Right kidney (tissue), 9 donors: ENCODE measurements around the gene TEX2.
A peak's percentile ranks its signal among the peaks of the same experiment; 100 is the strongest.

Experiments used
- DNase-seq: peaks from one replicate; pipeline ENCODE4 v3.0.0-alpha.2; 2016
- long read RNA-seq, 8 donors: transcript quantifications; one replicate each; lab custom pipeline, GENCODE V29; 2026

The TEX2 gene, protein sequence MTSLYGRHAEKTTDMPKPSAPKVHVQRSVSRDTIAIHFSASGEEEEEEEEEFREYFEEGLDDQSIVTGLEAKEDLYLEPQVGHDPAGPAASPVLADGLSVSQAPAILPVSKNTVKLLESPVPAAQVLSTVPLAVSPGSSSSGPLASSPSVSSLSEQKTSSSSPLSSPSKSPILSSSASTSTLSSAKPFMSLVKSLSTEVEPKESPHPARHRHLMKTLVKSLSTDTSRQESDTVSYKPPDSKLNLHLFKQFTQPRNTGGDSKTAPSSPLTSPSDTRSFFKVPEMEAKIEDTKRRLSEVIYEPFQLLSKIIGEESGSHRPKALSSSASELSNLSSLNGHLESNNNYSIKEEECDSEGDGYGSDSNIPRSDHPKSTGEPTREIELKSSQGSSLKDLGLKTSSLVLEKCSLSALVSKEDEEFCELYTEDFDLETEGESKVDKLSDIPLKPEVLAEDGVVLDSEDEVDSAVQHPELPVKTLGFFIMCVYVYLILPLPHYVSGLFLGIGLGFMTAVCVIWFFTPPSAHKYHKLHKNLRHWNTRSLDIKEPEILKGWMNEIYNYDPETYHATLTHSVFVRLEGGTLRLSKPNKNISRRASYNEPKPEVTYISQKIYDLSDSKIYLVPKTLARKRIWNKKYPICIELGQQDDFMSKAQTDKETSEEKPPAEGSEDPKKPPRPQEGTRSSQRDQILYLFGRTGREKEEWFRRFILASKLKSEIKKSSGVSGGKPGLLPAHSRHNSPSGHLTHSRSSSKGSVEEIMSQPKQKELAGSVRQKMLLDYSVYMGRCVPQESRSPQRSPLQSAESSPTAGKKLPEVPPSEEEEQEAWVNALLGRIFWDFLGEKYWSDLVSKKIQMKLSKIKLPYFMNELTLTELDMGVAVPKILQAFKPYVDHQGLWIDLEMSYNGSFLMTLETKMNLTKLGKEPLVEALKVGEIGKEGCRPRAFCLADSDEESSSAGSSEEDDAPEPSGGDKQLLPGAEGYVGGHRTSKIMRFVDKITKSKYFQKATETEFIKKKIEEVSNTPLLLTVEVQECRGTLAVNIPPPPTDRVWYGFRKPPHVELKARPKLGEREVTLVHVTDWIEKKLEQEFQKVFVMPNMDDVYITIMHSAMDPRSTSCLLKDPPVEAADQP
- long read RNA-seq, donor 1, full-length matches to known transcripts: 3 of 3 reads
- long read RNA-seq, donor 1, partial matches to known transcripts: 0 of 3 reads
- long read RNA-seq, donor 1, other reads (novel, unspliced or antisense): 0 of 3 reads
- long read RNA-seq, donor 2, full-length matches to known transcripts: 2 of 2 reads
- long read RNA-seq, donor 2, partial matches to known transcripts: 0 of 2 reads
- long read RNA-seq, donor 2, other reads (novel, unspliced or antisense): 0 of 2 reads
- long read RNA-seq, donor 3, full-length matches to known transcripts: 1 of 6 reads
- long read RNA-seq, donor 3, partial matches to known transcripts: 5 of 6 reads
- long read RNA-seq, donor 3, other reads (novel, unspliced or antisense): 0 of 6 reads
- long read RNA-seq, donor 4, full-length matches to known transcripts: 3 of 3 reads
- long read RNA-seq, donor 4, partial matches to known transcripts: 0 of 3 reads
- long read RNA-seq, donor 4, other reads (novel, unspliced or antisense): 0 of 3 reads
- long read RNA-seq, donor 5, full-length matches to known transcripts: 2 of 2 reads
- long read RNA-seq, donor 5, partial matches to known transcripts: 0 of 2 reads
- long read RNA-seq, donor 5, other reads (novel, unspliced or antisense): 0 of 2 reads
- long read RNA-seq, donor 6, full-length matches to known transcripts: 2 of 7 reads
- long read RNA-seq, donor 6, partial matches to known transcripts: 5 of 7 reads
- long read RNA-seq, donor 6, other reads (novel, unspliced or antisense): 0 of 7 reads
- long read RNA-seq, donor 7: 0 reads
- long read RNA-seq, donor 8, full-length matches to known transcripts: 4 of 11 reads
- long read RNA-seq, donor 8, partial matches to known transcripts: 7 of 11 reads
- long read RNA-seq, donor 8, other reads (novel, unspliced or antisense): 0 of 11 reads

DNA sequence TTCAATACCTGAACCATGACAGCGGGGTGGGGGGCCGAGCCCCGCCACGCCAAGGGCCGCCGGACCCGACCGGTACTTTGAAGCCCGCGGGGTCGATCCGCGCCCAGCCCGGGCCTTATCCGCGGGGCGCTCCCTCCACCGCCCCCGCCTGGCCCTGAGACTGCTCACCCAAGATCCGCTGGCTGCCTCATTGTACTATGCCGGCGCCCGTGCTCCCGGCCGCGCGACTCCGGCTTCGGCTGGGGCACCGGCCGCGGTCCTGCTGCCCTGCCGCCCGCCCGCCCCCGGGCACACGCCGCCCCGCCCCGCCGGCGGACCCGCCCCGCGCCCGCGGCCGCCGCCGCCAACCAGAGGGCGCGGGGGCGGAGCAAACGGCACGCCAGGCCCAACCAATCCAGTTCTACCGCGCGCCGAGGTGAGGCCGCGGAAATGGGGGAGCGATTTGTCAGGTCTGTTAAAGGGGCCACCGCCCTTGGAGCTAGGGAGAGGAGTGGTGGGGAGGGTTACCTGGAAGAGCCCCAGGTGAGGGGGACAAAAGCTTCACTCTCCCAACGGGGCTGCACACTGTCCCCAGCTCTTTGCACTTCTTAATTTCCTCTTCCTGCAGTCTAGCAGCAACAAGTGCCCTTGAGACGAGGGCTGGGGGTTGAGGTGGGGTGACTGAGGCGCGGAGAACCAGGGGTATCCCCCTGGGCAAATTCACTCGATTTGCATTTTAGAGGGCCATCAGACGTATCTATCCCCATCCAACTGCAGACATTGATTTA is at the start of gene TEX2:
TSS of gene TEX2 (minus strand) at position 261 of the 767 bp plus-strand sequence. CDS start 49,043 bp downstream, outside the sequence.
- DNase-seq: peak; percentile 86

DNA sequence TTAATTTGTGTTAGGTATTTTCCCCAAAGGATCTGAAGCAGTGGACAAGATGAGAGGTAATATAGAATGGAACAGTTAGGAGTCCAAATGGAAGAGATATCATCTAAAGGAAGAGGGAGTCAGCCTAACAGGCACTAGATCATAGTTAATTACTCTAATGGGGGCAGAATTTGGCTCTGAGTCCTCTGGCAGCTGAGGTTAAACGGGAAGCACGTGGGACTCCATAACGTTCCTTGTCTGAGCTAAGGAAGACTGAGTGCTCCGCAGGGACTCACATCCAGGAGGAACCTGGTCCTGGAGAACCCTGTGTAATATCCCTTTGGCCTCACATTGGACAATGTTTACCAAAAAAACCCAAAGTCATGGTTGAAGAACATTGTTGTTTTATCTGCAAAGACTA is 46.6 kb upstream of the TEX2 start:
- no peak for DNase-seq

DNA sequence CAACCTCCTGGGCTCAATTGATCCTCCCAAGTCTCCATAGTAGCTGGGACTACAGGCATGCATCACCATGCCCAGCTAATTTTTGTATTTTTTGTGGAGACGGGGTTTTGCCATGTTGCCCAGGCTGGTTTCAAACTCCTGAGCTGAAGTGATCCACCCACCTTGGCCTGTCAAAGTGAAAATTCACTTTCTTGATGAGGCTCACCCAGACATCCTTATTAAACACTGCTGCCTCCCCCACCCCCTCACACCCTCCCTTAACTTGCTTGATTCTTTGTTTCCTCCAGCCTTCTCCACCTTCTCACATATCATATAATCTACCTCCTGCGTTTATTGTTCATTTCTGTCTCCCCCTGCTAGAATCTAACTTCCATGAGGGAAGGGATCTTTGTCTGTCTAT is 46.0 kb upstream of the TEX2 start:
- DNase-seq: no peak

DNA sequence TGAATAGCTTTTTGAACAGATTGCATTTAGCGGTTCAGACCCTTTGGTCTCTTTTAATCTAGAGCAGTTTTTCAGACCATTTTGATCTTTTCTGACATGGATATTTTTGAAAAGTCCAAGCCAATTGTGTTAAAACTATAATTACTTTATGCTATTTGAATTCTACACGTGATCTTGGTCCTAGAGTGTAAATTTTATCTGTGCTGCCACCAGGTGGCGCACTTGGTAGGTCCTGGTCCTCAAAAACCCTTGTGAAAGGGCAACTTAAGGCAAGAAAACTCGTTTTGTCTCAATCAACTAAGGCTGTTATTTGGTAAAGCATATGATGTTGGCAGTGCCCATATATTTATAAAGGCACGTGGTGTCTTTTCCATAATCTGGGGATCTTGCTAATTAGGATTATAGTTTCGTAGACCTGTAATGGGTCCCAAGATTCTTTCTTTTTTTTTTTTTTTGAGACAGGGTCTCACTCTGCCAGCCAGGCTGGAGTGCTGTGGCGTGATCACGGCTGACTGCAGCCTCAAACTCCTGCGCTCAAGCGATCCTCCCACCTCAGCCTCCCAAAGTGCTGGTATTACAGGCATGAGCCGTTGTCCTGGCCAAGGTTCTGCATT is 43.9 kb upstream of the TEX2 start:
- DNase-seq: peak; percentile 30

DNA sequence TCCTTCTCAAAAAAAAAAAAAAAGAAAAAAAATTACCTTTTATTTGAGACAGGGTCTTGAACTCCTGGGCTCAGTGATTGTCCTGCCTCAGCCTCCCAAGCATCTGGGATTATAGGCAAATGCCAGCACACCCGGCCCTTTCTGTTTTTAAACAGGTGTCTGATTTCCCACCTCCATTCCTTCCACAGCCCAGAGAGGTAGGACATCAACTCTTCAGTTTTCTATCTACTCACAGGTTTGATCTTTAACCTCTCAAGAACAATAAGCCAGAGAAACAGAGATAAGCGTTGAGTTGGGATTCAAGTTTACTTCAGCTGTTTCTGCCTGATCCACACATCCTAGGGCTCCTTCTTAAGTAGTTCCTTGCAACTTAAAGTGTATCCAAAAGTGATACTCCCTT is 41.5 kb upstream of the TEX2 start:
- no peak for DNase-seq

DNA sequence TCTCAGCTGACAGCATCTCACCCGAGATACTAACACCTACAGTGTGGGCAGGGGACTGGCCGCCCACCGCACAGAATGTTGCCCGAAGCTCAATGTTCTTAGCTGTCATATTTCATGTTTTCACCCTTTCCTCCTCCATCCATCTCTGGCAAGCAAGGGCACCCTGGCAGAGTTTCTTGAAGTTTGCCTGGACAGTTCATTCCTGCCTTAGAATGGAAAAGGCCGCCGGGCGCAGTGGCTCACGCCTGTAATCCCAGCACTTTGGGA is 37.6 kb upstream of the TEX2 start:
- DNase-seq: no peak

DNA sequence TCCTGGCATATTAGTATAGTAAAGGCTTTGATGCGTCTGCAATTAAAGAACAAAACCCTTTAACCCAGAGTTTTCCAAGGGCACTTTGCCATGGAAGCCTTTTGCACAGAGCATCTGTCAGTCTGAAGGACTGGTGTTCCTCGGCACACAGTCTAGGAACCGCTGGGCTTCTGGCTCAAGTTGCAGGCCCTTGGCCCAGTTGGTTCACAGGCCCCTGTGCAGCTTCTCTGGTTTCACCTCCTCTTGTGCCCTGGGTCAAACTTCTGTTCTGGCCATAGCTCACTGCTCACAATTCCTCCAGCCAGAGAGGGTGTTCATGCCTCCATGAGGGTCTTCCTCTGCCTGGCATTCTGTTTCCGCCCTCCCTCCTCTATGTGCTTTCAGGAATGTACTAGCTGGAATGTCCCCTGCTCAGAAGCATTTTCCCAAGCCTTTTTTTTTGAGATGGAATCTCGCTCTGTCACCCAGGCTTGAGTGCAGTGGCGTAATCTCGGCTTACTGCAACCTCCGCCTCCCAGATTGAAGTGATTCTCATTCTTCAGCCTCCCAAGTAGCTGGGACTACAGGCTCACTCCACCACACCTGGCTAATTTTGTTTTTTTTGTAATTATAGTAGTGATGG is 34.5 kb upstream of the TEX2 start:
- DNase-seq: no peak

DNA sequence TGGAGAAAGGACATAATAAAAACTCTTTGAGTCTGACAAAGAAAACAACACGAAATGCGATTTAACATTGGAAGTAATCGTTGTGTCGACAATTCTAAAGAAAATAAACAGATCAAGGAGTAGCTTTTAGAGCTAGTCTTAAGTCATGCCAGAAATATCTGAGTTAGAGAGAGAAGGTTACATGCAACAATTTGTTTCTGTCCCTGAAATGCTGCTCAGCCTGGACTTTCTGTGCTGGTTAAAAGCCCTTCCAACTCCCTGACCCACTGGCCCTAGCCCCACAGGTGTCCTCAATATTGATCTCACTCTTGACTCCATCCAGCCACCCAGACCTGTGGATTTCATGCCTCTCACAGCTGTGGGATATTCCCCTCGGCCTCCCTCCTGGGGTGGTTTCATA is 33.2 kb upstream of the TEX2 start:
- no peak for DNase-seq

DNA sequence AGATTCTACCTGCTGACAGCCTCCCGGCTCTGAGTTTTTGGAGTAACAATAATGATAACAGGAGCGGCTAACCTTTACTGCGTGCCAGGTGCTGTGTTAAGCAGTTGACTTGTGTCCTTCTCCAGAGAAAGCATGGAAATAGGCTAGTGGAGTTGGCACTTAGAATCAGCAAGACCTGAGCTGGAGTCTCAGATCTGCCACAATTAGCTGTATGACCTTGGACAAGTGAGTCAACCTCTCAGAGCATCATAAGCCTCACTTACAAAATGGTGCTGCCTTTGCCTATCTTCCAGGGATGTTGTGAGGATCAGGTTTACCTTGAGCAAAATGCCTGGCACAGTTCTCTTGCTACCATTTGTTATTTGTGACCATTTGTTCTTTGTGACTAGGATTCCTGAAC is 32.1 kb upstream of the TEX2 start:
- DNase-seq: no peak

DNA sequence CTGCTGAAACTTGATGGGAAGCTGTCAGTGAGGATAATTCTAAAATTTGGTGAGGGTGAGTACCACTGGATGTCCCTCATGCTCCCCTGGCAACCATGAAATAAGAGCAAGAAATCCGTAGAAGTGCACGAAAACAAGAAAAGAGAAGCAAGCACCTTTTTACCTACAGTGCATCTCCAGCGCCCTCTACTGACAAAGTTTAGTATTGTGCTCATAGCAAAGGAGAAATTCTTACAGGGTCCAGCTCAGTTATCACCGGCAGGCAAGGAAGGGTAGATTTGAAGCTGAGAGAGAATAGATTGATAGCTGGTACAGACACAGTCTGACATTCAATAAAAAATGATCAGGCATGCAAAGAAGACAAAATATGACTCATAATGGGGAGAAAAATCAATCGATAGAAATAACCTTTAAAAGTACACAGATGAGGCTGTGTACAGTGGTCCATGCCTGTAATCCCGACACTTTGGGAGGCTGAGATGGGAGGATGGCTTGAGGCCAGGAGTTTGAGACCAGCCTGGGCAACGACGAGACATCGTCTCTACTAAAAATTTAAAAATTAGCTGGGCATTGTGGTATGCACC is 28.3 kb upstream of the TEX2 start:
- DNase-seq: no peak

DNA sequence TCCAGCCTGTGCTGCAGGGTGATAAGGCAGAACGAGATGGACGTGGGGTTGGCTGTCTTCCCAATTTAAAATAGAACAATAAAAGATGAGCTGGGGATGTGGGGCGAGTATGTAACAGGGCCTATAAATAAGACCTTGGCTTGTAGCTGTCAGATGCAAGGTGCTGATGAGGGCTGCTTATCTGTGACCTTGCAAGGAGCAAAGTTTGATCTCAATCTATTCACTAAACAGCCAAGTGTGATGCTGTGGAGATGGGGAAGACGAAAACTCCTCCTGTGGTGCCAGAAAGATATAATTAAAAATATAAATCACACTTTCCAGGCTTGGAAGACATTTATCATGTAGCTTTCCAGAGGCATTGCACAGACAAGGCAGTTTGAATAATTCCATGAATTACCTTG is 26.7 kb upstream of the TEX2 start:
- DNase-seq: no peak

DNA sequence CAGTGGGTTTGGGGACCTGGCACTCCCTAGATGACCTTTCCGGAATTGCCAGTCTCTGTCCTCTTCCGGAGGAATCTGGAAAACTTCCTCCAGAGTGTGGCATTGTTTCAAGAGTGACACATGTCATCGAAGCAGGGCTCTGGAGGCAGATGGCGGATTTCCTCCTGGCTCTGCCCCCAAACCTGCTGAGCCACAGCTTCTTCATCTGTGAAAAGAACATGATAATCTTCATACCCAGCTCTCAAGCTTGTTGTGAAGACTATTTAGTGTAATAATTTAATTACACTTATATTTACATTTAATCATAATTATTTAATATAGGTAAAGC is 19.7 kb upstream of the TEX2 start:
- no peak for DNase-seq

DNA sequence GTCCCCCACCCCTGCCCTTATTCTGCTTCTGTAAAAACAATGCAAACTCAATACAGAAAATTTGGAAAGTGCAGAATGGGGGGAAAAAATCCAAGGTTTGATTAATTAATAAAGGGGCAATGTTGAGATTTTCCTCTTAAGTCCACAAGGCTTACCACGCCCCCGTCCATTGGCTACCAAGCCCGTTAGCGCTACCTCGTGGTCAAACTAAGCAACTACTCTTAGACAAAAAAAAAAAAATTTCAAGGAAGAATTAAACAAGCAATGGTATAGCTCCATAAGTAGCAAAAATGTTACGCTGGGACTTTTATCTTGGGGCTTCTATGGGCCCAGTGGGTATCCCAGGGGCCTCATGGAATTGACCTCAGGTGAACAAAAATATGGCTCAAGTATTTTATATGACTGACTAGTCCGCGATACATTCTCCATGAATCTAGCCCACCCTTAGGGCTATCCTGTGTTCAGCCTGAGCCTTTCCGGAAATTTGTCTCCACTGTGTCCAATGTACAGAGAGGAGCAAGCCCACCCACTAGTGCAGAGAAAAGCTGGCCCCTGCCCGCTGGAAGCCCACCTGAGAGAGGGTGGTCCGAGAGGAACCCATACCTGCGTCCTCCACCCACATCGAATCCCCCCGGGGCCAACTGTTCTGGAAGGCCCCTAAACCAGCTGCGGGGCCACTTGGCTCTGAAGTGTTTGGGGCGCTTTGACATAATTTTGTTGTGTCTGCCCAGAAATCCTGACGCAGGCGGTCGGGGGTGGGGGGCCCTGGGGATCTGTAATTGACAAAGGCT is 19.1 kb upstream of the TEX2 start:
- DNase-seq: no peak

DNA sequence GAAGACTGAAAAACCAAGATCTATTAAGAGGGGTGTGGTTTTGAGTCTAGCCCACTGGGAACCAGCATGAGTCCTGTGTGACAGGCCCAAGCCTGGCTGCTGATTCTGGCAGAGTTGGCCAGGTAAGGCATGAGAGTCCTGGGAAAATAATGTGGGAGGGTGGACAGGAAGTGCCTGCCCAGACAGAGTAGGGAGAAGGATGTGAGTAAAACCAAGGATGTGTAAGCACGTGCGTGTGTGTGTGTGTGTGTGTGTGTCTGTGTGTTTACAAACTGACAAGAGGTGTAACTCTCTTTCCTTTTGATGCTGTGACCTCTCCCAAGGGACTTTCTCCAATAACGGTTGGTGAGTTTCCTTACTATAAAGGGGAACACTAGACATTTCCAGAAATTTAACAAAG is 15.6 kb upstream of the TEX2 start:
- DNase-seq: no peak

DNA sequence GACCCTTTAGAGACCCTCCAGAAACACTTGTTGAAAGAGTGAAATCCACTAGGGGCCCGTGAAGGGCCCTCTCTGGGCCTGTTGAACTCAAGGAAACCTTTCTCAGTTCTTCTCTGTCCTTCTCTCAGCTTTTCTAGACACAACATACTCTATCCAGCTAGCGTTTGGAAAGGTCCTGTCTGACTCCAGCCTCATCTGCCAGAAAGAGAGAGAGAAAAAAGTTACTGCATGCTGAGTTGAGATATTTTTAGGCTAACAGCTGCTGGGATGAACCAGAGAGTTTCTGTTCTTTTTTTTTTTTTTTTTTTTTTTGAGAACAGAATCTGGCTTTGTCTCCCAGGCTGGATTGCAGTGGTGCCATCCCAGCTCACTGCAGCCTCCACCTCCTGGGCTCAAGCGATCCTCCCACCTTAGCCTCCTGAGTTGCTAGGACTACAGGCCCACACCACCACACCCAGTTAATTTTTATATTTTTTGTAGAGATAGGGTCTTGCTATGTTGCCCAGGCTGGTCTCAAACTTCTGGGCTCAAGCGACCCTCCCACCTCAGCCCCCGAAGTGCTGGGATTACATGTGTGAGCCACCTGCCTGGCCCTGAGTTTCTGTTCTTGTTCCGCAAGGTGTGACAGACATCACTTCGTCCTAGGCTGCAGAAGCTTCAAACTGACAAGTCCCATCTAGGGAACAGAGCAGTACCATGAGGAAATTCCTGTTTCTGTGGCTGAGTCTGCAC is 14.9 kb upstream of the TEX2 start:
- DNase-seq: no peak

DNA sequence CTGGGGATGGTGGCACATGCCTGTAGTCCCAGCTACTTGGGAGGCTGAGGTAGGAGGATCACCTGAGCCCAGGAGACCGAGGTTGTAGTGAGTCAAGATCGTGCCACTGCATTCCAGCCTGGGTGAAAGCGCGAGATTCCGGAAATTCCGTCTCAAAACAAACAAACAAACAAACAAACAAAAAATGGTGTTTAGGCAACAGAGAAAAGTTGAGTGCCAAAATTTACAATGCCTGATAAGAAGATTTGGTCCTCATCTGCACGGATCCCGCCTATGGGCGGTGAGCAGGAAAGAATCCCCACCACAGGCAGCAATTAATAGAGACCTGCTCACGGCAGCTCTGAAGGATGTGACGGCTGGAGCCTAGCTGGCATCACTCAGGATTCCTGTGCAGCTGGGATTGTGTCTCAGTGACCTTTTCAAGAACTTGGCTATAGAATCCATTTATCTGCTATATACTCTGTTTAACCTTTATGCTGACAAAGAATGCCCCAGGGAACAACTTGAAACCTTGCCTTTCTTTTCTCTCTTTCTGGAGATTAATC is 14.0 kb upstream of the TEX2 start:
- no peak for DNase-seq

DNA sequence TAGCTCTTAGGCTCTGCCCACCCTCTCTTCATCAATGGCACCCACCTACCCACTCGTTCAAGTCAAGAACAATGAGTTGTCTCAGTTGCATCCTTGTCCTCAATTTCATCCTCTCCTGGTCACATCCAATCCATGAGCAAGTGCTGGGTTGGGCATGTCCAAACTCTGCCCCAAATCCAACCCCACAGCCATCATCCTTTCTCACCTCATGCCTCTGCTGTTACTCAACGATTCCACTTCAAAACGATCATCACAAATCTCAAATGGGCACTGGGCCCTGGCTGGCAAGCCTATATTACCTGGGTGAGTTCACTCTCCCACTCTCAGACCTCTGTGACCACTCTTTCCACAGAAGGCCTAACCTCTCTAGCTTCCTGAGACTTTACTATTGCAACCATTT is 12.0 kb upstream of the TEX2 start:
- no peak for DNase-seq
